ENCODE results near the gene HIF3A. TPM values are rescaled to one million over a fixed set of nuclear protein-coding genes. Genes with fewer than 3 reads are reported as not detected.

Gene HIF3A
- total and polyA plus RNA-seq, 9 of the 15 experiments (the other 6 are each of a cell fraction or from before 2014, with no cell fraction given), result 0.29 TPM; not detected in 8

DNA sequence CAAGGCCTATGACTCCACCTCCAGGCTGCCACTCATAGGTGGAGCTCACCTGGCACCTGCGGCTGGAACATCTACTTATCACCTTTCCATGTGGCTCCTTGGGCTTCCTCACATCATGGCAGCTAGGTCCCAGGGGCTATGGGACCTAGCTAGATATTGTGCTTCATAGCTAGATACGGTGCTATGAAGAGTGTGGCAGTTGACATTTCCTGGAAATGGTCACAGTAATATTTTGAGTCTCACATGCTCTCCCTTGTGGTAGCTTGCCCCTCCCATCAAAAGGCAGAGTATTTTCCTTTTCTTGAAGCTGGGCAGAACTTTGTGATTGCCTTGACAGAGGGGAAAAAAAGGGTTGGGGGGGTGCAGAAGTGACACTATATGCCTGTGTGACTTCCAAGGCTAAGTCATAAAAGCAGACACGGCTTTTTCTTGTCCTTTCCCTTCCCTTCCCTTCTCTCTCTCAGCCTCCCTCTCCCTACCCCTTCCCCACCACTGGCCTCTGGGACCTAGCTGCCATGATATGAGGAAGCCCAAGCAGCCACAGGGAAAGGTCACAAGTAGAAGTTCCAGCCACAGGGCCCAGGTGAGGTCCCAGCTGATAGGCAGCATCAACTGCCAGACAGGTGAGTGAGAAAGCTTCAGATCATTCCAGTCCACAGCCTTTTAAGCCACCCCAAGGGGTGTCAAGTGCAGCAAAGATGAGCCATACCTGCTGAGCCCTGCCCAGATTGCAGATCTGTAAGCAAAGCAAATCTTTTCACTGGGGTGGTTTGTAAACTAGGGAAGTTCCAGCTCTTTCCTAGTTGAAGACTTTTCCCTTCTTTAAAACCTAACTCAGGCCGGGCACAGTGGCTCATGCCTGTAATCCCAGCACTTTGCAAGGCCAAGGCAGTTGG is 6.9 kb upstream of the HIF3A start (continued):
- TF ChIP-seq EGR1 (conservative IDR thresholded peaks at IDR 0.05) (no peak), SMARCB1 (IDR thresholded peaks at IDR 0.05; ENCODE audit: insufficient read length, low read depth) (no peak), MAFG (tag; conservative IDR thresholded peaks at IDR 0.05) (no peak), ZNF174 (CRISPR knock-in tag; IDR thresholded peaks at IDR 0.05) (no peak)
- TF ChIP-seq, protein P1, sequence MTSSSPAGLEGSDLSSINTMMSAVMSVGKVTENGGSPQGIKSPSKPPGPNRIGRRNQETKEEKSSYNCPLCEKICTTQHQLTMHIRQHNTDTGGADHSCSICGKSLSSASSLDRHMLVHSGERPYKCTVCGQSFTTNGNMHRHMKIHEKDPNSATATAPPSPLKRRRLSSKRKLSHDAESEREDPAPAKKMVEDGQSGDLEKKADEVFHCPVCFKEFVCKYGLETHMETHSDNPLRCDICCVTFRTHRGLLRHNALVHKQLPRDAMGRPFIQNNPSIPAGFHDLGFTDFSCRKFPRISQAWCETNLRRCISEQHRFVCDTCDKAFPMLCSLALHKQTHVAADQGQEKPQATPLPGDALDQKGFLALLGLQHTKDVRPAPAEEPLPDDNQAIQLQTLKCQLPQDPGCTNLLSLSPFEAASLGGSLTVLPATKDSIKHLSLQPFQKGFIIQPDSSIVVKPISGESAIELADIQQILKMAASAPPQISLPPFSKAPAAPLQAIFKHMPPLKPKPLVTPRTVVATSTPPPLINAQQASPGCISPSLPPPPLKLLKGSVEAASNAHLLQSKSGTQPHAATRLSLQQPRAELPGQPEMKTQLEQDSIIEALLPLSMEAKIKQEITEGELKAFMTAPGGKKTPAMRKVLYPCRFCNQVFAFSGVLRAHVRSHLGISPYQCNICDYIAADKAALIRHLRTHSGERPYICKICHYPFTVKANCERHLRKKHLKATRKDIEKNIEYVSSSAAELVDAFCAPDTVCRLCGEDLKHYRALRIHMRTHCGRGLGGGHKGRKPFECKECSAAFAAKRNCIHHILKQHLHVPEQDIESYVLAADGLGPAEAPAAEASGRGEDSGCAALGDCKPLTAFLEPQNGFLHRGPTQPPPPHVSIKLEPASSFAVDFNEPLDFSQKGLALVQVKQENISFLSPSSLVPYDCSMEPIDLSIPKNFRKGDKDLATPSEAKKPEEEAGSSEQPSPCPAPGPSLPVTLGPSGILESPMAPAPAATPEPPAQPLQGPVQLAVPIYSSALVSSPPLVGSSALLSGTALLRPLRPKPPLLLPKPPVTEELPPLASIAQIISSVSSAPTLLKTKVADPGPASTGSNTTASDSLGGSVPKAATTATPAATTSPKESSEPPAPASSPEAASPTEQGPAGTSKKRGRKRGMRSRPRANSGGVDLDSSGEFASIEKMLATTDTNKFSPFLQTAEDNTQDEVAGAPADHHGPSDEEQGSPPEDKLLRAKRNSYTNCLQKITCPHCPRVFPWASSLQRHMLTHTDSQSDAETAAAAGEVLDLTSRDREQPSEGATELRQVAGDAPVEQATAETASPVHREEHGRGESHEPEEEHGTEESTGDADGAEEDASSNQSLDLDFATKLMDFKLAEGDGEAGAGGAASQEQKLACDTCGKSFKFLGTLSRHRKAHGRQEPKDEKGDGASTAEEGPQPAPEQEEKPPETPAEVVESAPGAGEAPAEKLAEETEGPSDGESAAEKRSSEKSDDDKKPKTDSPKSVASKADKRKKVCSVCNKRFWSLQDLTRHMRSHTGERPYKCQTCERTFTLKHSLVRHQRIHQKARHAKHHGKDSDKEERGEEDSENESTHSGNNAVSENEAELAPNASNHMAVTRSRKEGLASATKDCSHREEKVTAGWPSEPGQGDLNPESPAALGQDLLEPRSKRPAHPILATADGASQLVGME (CRISPR knock-in tag; IDR thresholded peaks at IDR 0.05), result no peak
